Heart right ventricle (tissue), 16 donors: ENCODE results near the gene CTNNAL1. TPM values are rescaled to one million over a fixed set of nuclear protein-coding genes. Genes with fewer than 3 reads are reported as not detected.
A peak's percentile ranks its signal among the peaks of the same experiment; 100 is the strongest.

Experiments
- ATAC-seq, 8 donors: fragments of 200-7000 bp; cut with Tn5 transposase; one replicate each; pipeline ENCODE4 v1.9.1; 2020; ENCODE audit warnings: mild to moderate bottlenecking in 8 of 8, moderate library complexity in 8 of 8, moderate number of reproducible peaks in 1 of 8
- DNase-seq, 2 donors: peaks; one replicate each; pipeline ENCODE4 v3.0.0-alpha.2; 2020
- H3K27ac ChIP-seq, 10 donors: fragments of 200-600 bp; sonication (generic) in 2 of 10; one replicate each; pipeline versions ENCODE4 v1.5.0 to v1.8.0; 2020 to 2022; ENCODE audit warnings: mild to moderate bottlenecking in 3 of 10
- H3K27me3 ChIP-seq, 7 donors: fragments of 200-600 bp; one replicate each; pipeline ENCODE4 v1.8.0; 2021 to 2022; ENCODE audit warnings: mild to moderate bottlenecking in 2 of 7
- H3K36me3 ChIP-seq, 9 donors: fragments of 200-600 bp; sonication (generic) in 1 of 9; one replicate each; pipeline versions ENCODE4 v1.5.0 to v1.8.0; 2020 to 2022; ENCODE audit warnings: mild to moderate bottlenecking in 2 of 9
- H3K4me1 ChIP-seq, 9 donors: fragments of 200-600 bp; sonication (generic) in 1 of 9; one replicate each; pipeline versions ENCODE4 v1.5.0 to v1.8.0; 2020 to 2022; ENCODE audit warnings: mild to moderate bottlenecking in 4 of 9
- H3K4me3 ChIP-seq, 10 donors: fragments of 200-600 bp; sonication (generic) in 2 of 10; one replicate each; pipeline versions ENCODE4 v1.5.0 to v1.8.0; 2020 to 2022; ENCODE audit warnings: mild to moderate bottlenecking in 7 of 10, moderate library complexity in 2 of 10
- H3K9me3 ChIP-seq, 11 donors: fragments of 200-600 bp in 10 of 11; sonication (generic) in 2 of 11; one replicate each; pipeline versions ENCODE4 v1.5.0 to v1.8.0; 2013 to 2022; ENCODE audit warnings: mild to moderate bottlenecking in 2 of 11, control low read depth in 1 of 11, moderate library complexity in 1 of 11
- WGBS, 2 donors: extraction: QIAGEN DNeasy Blood & Tissue Kit; methylation state at CpG; one replicate each; pipeline ENCODE4 v1.1.7; 2013; ENCODE audit warnings: inconsistent platforms in 1 of 2; 5-methylcytosine and 5-hydroxymethylcytosine counted together
- intact Hi-C, 10 donors: fragments of 100-400 bp; cut with DNase I; formaldehyde crosslinking; loops; one replicate each; pipeline versions ENCODE4 v1.11.1 to v1.14.2; 2022
- polyA plus RNA-seq, 2 donors: library from polyadenylated mRNA; stranded (reverse); fragments of 200-250 nt; gene quantifications; one replicate each; pipeline ENCODE4 v1.2.3, GENCODE V29; 2013
- total RNA-seq, 10 donors: library from RNA; stranded (reverse); fragmentation: NEBNext Ultra II Directional in 3 of 10; extraction: Animal tissue kit (Norgen Biotek cat#: 25700) in 3 of 10; gene quantifications; one replicate each; pipeline versions ENCODE4 v1.2.1 to v1.2.4, GENCODE V29; 2021 to 2023
- TF ChIP-seq, protein P1 (sequence below), 9 donors: fragments of 200-600 bp; sonication (generic) in 2 of 9; IDR thresholded peaks; one replicate each; pipeline versions ENCODE4 v1.5.0 to v1.8.0; 2021 to 2022; ENCODE audit warnings: antibody characterized with exemption in 9 of 9, mild to moderate bottlenecking in 5 of 9, moderate library complexity in 1 of 9
- donor health status: Arrhythmogenic right ventricular cardiomyopathy.
- donor health status: ischemic (EF 13 %, LVEDD 7.1; RV severe dilation, severe dysfunction).
- donor health status: healthy with polysubstance abuse.
- donor health status: DM: no; HTN: yes; CAD: no.
- donor health status: DM: no; HTN: no; CAD: no.
- donor health status: ischemic (EF 25% LVEDD 6.9; RV normal size, moderate dysfunction).
- donor health status: ischemic (EF 25% LVEDD 5.7; RV mildly dilated, moderate dysfunction).
- donor health status: healthy.
- donor health status: DM: yes; HTN: yes; CAD: no.
- donor health status: Ischemic cardiomyopathy.
- donor health status: ischemic (EF 35%, LVEDD 5.7; RV mildly dilated, moderate dysfunction).
- donor health status: nonischemic (EF 11% LVEDD 7.7; RV severe dilation, severe dysfunction).
- donor health status: DM: yes; HTN: yes; CAD: no.
- donor health status: PGD.
- donor health status: ischemic (EF 29% LVEDD 5.4; RV normal size, mild dysfunction).
- donor health status: nonischemic (EF 23%, LVEDD 6.1; RV moderate dilation, normal function).

CTNNAL1 gene
- total and polyA plus RNA-seq, 12 donors = 42.7 to 115 (median 63.2) TPM

DNA sequence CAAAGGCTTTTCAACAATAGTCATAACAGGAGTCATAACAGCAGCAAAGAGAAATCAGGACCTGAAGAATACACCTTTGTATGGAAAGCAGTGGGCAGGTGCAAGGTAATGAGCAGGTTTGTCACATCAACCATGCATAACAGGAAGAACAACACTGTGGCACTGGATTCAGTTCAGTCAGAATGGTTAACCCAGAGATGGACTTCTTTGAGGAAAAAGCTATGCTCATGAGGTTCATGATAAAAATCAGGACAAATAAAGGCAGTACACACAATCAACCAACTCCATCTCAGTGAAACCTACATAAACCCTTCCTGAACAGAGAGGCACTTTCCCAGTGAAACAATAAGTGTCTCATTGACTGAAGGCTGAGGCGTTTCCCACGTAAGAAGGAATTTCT, 52.1 kb downstream of the CTNNAL1 start:
- Histone ChIP-seq H3K27ac (peak overlapping the region in 2 of 10 donors; percentile 9 to 25), H3K36me3 (peaks cover 0 to 52% (median 0%) of the 10 kb centered on the region in 9 donors), H3K4me3 (no peak overlapping the region), H3K27me3 (no peaks in the 10 kb centered on the region), H3K4me1 (peaks cover 0 to 34% (median 12%) of the 10 kb centered on the region in 9 donors), H3K9me3 (no peaks in the 10 kb centered on the region)
- TF ChIP-seq, protein P1, sequence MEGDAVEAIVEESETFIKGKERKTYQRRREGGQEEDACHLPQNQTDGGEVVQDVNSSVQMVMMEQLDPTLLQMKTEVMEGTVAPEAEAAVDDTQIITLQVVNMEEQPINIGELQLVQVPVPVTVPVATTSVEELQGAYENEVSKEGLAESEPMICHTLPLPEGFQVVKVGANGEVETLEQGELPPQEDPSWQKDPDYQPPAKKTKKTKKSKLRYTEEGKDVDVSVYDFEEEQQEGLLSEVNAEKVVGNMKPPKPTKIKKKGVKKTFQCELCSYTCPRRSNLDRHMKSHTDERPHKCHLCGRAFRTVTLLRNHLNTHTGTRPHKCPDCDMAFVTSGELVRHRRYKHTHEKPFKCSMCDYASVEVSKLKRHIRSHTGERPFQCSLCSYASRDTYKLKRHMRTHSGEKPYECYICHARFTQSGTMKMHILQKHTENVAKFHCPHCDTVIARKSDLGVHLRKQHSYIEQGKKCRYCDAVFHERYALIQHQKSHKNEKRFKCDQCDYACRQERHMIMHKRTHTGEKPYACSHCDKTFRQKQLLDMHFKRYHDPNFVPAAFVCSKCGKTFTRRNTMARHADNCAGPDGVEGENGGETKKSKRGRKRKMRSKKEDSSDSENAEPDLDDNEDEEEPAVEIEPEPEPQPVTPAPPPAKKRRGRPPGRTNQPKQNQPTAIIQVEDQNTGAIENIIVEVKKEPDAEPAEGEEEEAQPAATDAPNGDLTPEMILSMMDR (IDR thresholded peaks at IDR 0.05) = no peak
- intact Hi-C loops = loop anchor here in 2 of 10 donors (10.0 kb wide), 2 partner anchors 46 to 54 kb away; partner anchors contain the start of gene CTNNAL1 (in 1 of the 2)
- ATAC-seq (no peak), DNase-seq (no peak)
- WGBS, 2 donors = 86 to 88% methylated on average over 2 of the region's 2 CpGs

DNA sequence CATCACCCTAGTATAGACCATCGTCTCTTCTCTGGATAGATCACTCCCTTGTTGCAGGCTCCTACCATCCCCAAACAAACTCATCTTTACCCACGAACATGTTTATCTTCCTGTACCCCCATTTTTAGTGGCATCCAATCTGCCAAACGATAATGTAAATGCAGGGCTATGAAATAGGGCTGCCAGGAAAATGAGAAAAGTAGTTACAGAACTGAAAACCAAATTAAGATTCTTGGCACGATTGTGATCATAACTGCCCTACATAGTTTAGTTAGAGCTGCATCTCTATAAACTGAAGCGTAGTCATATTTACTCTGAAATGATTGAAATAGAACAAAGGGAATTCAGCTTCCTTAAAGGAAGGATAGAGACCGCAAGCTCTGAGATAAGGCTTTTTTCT, 53.0 kb downstream of the CTNNAL1 start:
- peaks cover 0 to 37% (median 14%) of the 10 kb centered on the region in 9 donors for H3K4me1 ChIP-seq
- no peaks in the 10 kb centered on the region for H3K27me3 ChIP-seq
- peaks cover 0 to 44% (median 0%) of the 10 kb centered on the region in 9 donors for H3K36me3 ChIP-seq
- no peak overlapping the region for H3K27ac ChIP-seq
- intact Hi-C loops = loop anchor here in 2 of 10 donors (10.0 kb wide), 2 partner anchors 46 to 54 kb away; partner anchors contain the start of gene CTNNAL1 (in 1 of the 2)
- H3K9me3 ChIP-seq = no peaks in the 10 kb centered on the region
- no peak overlapping the region for H3K4me3 ChIP-seq
- ATAC-seq (no peak), DNase-seq (no peak)
- TF ChIP-seq, protein P1 (IDR thresholded peaks at IDR 0.05) = no peak
- WGBS, 2 donors = 66 to 68% methylated on average over 6 of the region's 6 CpGs

DNA sequence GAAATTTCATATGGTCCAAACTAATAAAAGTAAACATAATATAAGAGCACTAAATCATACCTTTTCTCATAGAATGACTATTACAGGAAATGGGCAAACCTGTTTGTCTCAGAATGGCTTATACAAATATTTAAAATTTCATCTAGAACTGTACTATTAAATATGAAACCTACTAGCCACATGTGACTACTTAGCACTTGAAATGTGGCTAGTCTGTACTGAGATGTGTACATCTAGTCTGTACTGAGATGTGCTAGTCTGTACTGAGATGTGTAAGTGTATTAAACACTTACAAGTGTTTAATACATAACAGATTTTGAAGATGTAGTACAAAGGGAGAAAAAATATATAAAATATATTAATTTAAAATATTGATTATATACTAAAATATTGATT, 56.7 kb downstream of the CTNNAL1 start:
- TF ChIP-seq, protein P1 (IDR thresholded peaks at IDR 0.05) = no peak
- peak overlapping the region in 1 of 10 donors; percentile 8 for H3K27ac ChIP-seq
- peaks cover 0 to 18% (median 0%) of the 10 kb centered on the region in 9 donors for H3K36me3 ChIP-seq
- H3K27me3 ChIP-seq = no peaks in the 10 kb centered on the region
- H3K4me1 ChIP-seq = peaks cover 0 to 41% (median 13%) of the 10 kb centered on the region in 9 donors
- H3K4me3 ChIP-seq = no peak overlapping the region
- ATAC-seq (no peak), DNase-seq (no peak)
- intact Hi-C loops = loop anchor here in 1 of 10 donors (10.0 kb wide), 1 partner anchor 72 kb away; no protein-coding TSS in a partner anchor
- no peaks in the 10 kb centered on the region for H3K9me3 ChIP-seq

DNA sequence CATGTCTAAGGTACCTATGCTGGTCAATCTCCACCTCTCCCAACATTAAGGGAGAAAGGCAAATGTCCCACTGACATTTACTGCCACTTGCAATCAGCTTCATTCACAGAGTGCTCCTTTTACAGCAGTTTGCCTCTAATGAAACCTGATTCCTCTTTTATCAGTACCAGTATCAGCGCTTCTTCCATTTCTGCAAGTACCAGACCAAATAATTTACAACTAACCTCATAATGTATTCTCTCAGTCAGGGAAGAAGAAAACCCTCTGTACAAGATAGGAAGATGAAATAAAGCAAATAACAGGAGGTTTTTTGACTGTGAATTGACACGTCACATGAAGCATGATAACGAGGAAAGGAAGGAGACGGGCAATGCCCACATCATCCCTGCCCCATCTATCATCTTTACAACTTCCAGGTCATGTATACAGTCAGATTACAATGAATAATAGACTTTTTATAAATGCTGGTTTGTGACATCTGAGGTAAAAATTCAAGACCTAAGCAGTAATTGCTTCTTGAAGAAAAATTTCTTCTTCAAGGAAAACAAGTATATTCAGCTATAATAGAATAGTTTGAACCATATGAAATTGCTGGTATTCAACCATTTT, 57.2 kb downstream of the CTNNAL1 start:
- DNase-seq (no peak), ATAC-seq (no peak)
- H3K36me3 ChIP-seq = peaks cover 0 to 20% (median 0%) of the 10 kb centered on the region in 9 donors
- H3K4me3 ChIP-seq = no peak overlapping the region
- H3K9me3 ChIP-seq = no peaks in the 10 kb centered on the region
- intact Hi-C loops = loop anchor here in 1 of 10 donors (10.0 kb wide), 1 partner anchor 71 kb away; no protein-coding TSS in a partner anchor
- H3K27me3 ChIP-seq = no peaks in the 10 kb centered on the region
- 69 to 77% methylated on average over 4 of the region's 4 CpGs for WGBS, 2 donors
- peaks cover 0 to 40% (median 13%) of the 10 kb centered on the region in 9 donors for H3K4me1 ChIP-seq
- H3K27ac ChIP-seq = peak overlapping the region in 3 of 10 donors; percentile 8 to 76 (median 66)
- TF ChIP-seq, protein P1 (IDR thresholded peaks at IDR 0.05) = no peak
